Left ventricle myocardium inferior (tissue), 1 donor: ENCODE measurements around the gene FGF23. TPM values are rescaled to one million over a fixed set of nuclear protein-coding genes. Genes with fewer than 3 reads are reported as not detected.

ENCODE experiments used
- DNase-seq: peaks from one replicate; pipeline ENCODE4 v3.0.0-alpha.2; 2020
- H3K27ac ChIP-seq: fragments of 200-600 bp; replicated peaks from 2 replicates; pipeline ENCODE4 v1.8.0; 2021
- H3K27me3 ChIP-seq: fragments of 200-600 bp; 2 replicates; pipeline ENCODE4 v1.8.0; 2021; ENCODE audit warnings: low read depth
- H3K36me3 ChIP-seq: fragments of 200-600 bp; 2 replicates; pipeline ENCODE4 v1.8.0; 2021
- H3K4me1 ChIP-seq: fragments of 200-600 bp; 2 replicates; pipeline ENCODE4 v1.8.0; 2021
- H3K4me3 ChIP-seq: fragments of 200-600 bp; 2 replicates; pipeline ENCODE4 v1.8.0; 2021; ENCODE audit warnings: mild to moderate bottlenecking, moderate library complexity
- H3K9me3 ChIP-seq: fragments of 200-600 bp; replicated peaks from 2 replicates; pipeline ENCODE4 v1.8.0; 2021
- CTCF ChIP-seq: fragments of 200-600 bp; IDR thresholded peaks from 2 replicates; pipeline ENCODE4 v1.8.0; 2021; ENCODE audit warnings: antibody characterized with exemption, mild to moderate bottlenecking, borderline replicate concordance
- intact Hi-C: fragments of 100-400 bp; cut with micrococcal nuclease; formaldehyde crosslinking; loops from one replicate; pipeline ENCODE4 v1.11.0; 2022
- total RNA-seq: library from RNA; stranded (reverse); fragmentation: NEBNext Ultra II Directional; extraction: Animal tissue kit (Norgen Biotek cat#: 25700); gene quantifications from one replicate; pipeline ENCODE4 v1.2.1, GENCODE V29; 2021
- donor health status: DM: no; HTN: yes; CAD: no; lungs with severe emphysema.

The FGF23 gene
- total RNA-seq, 1 donor from 2014 or later: not detected

DNA sequence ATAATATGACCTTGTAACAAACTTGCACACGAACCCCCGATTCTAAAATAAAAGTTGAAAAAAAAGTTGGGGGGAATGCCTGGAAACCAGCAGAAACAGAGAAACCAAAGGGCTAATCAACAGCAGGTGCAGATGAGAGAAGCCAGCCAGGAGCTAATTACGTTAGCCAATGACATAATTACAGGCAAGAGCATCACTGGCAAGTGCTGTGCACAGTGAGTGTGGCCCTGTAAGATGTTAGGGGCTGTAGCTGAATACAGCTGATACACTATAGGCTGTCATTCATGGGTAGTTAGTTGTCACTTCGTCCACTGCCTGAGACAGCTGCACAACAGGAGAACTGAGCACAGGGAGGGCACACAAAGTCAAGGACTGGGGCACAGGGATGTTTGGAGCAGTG, 7.3 kb upstream of the FGF23 start:
- intact Hi-C loops: no loop called here
- no peak for TF ChIP-seq CTCF
- DNase-seq: no peak
- H3K9me3 ChIP-seq: no peaks in the 10 kb centered on the region
- no peak overlapping the region for H3K4me3 ChIP-seq
- no peaks in the 10 kb centered on the region for H3K27me3 ChIP-seq
- no peak overlapping the region for H3K27ac ChIP-seq
- H3K36me3 ChIP-seq: no peaks in the 10 kb centered on the region
- no peaks in the 10 kb centered on the region for H3K4me1 ChIP-seq

DNA sequence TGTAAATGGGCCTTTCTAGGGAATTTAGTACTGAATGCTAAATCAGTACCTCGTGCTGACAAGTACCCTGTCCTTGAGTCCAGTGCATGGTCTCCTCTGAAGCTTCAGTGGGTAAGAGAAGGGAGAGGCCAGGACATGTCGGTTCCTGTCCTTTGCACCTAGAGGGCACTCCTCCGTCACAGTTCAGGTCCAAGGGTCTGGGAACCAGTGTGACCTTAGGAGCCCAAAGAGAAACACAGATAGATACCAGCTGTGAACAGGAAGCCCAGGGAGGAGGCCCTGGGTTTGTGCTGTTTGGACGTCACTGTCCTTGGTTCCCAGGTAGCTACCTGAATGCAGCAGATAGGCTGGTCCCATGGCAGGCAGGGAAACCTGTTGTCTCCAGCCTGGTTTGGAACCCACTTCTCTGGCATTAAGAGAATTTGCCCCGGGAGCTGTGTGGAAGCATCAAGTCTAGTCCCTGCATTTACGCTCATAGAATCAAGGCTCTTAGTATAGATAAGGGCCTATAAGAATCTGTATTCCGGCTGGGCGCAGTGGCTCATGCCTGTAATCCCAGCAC, 3.9 kb upstream of the FGF23 start:
- DNase-seq: no peak
- H3K36me3 ChIP-seq: no peaks in the 10 kb centered on the region
- H3K9me3 ChIP-seq: no peaks in the 10 kb centered on the region
- intact Hi-C loops: no loop called here
- no peak for TF ChIP-seq CTCF
- H3K27ac ChIP-seq: no peak overlapping the region
- peaks cover 30% of the 10 kb centered on the region for H3K27me3 ChIP-seq
- H3K4me1 ChIP-seq: no peaks in the 10 kb centered on the region
- no peak overlapping the region for H3K4me3 ChIP-seq

DNA sequence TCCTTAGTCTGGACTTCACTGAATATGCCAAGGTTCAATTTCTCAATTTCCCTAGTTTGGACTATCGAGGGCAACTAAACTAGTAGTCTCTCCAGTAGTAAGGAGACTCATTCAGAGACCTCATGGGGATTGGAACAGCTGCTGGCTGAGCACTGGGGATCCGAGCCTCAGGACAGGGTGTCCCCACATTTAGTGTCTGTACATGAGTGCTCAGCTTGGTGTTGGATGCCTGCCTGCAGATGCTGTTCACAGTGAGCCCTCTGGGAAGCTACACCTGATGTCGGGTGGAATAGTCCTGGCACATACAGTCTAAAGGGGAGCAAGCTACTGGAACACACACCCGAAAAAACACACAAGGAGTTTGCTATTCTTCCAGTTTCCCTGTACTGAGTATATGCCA, 820 bp upstream of the FGF23 start:
- no peaks in the 10 kb centered on the region for H3K9me3 ChIP-seq
- intact Hi-C loops: no loop called here
- no peak for DNase-seq
- H3K27me3 ChIP-seq: peaks cover 51% of the 10 kb centered on the region
- H3K36me3 ChIP-seq: no peaks in the 10 kb centered on the region
- TF ChIP-seq CTCF: no peak
- H3K4me1 ChIP-seq: no peaks in the 10 kb centered on the region
- H3K4me3 ChIP-seq: no peak overlapping the region
- H3K27ac ChIP-seq: no peak overlapping the region

GRCh38 chr12:4378772-4379171, 740 bp downstream of the FGF23 start:
- Histone ChIP-seq H3K4me1 (no peaks in the 10 kb centered on the region), H3K27me3 (peaks cover 62% of the 10 kb centered on the region), H3K4me3 (no peak overlapping the region), H3K36me3 (no peaks in the 10 kb centered on the region), H3K9me3 (no peaks in the 10 kb centered on the region), H3K27ac (no peak overlapping the region)
- DNase-seq: no peak
- no peak for TF ChIP-seq CTCF
- intact Hi-C loops: no loop called here

- no peak overlapping the region for H3K27ac ChIP-seq
- no peaks in the 10 kb centered on the region for H3K36me3 ChIP-seq
- DNase-seq: no peak
- H3K4me3 ChIP-seq: no peak overlapping the region
- intact Hi-C loops: no loop called here
- H3K9me3 ChIP-seq: no peaks in the 10 kb centered on the region
- H3K4me1 ChIP-seq: no peaks in the 10 kb centered on the region
- no peak for TF ChIP-seq CTCF
- peaks cover 56% of the 10 kb centered on the region for H3K27me3 ChIP-seq
Observed at GRCh38 chr12:4375449-4375848, 4.1 kb downstream of the FGF23 start.
